Gastroesophageal sphincter (tissue), 3 donors: ENCODE data around the gene GLDN.
"Not testable (repeated sequence)": the region's sequence is repeated elsewhere in the genome, so short reads cannot be mapped to it uniquely, and the experiment has no call there.

Experiments
- CTCF ChIP-seq, 4 experiments: fragments of 200-600 bp in 2 of 4; fragments of 450-650 bp in 2 of 4; sonication (generic) in 1 of 4; IDR thresholded peaks; one replicate each; pipeline ENCODE4 v1.5.1; 2017 to 2019; ENCODE audit warnings: antibody characterized with exemption in 4 of 4, mild to moderate bottlenecking in 2 of 4, moderate library complexity in 2 of 4
- EP300 ChIP-seq: sonication (generic); formaldehyde crosslinking; IDR thresholded peaks from one replicate; pipeline ENCODE4 v1.6.1; 2017; ENCODE audit warnings: antibody characterized with exemption, mild to moderate bottlenecking
- POLR2A ChIP-seq, 2 donors: fragments of 450-650 bp; IDR thresholded peaks; one replicate each; pipeline ENCODE4 v1.6.1; 2017; ENCODE audit warnings: antibody characterized with exemption in 2 of 2, mild to moderate bottlenecking in 2 of 2, moderate library complexity in 1 of 2
- POLR2AphosphoS5 ChIP-seq: sonication (generic); formaldehyde crosslinking; IDR thresholded peaks from one replicate; pipeline ENCODE4 v1.6.1; 2017; ENCODE audit warnings: antibody characterized with exemption

GRCh38 chr15:51446029-51446744 is 104.7 kb downstream of the GLDN start:
- TF ChIP-seq CTCF (IDR thresholded peaks at IDR 0.05); POLR2A (IDR thresholded peaks at IDR 0.05); EP300; POLR2AphosphoS5: not testable (repeated sequence)
